Liver (tissue), 9 donors: ENCODE measurements around the gene HMG20A. TPM values are rescaled to one million over a fixed set of nuclear protein-coding genes. Genes with fewer than 3 reads are reported as not detected.

Source experiments
- DNase-seq: peaks from one replicate; pipeline ENCODE4 v3.0.0-alpha.2; 2017; ENCODE audit warnings: low spot score
- H3K27ac ChIP-seq, 2 donors: one replicate each; pipeline ENCODE4 v1.7.0; 2013; ENCODE audit warnings: inconsistent platforms in 2 of 2, low read length in 2 of 2, control low read depth in 1 of 2, low read depth in 1 of 2, mild to moderate bottlenecking in 1 of 2
- H3K27me3 ChIP-seq, 4 donors: one replicate each; pipeline versions ENCODE4 v1.6.1 to v1.7.0; 2013; ENCODE audit warnings: low read length in 3 of 4, inconsistent platforms in 1 of 4, mild to moderate bottlenecking in 1 of 4, moderate library complexity in 1 of 4; ENCODE audit not compliant: control insufficient read depth in 4 of 4, insufficient read depth in 4 of 4
- H3K36me3 ChIP-seq, 4 donors: one replicate each; pipeline versions ENCODE4 v1.6.1 to v1.7.0; 2013; ENCODE audit warnings: low read length in 3 of 4, mild to moderate bottlenecking in 3 of 4, low read depth in 1 of 4, moderate library complexity in 1 of 4; ENCODE audit not compliant: control insufficient read depth in 4 of 4, insufficient read depth in 3 of 4
- H3K4me1 ChIP-seq, 4 donors: one replicate each; pipeline versions ENCODE4 v1.6.1 to v1.7.0; 2013; ENCODE audit warnings: low read length in 3 of 4, mild to moderate bottlenecking in 3 of 4, moderate library complexity in 1 of 4; ENCODE audit not compliant: control insufficient read depth in 4 of 4, insufficient read depth in 4 of 4
- H3K4me3 ChIP-seq, 3 donors: one replicate each; pipeline versions ENCODE4 v1.6.1 to v1.7.0; 2013; ENCODE audit warnings: low read length in 3 of 3, control low read depth in 1 of 3, low read depth in 1 of 3, mild to moderate bottlenecking in 1 of 3
- H3K9ac ChIP-seq, 2 donors: one replicate each; pipeline ENCODE4 v1.7.0; 2013; ENCODE audit warnings: low read length in 2 of 2, mild to moderate bottlenecking in 2 of 2, moderate library complexity in 2 of 2, control low read depth in 1 of 2, low read depth in 1 of 2
- H3K9me3 ChIP-seq, 4 donors: one replicate each; pipeline versions ENCODE4 v1.6.1 to v1.7.0; 2013; ENCODE audit warnings: low read length in 3 of 4; ENCODE audit not compliant: control insufficient read depth in 4 of 4
- ATF3 ChIP-seq: IDR thresholded peaks from 2 replicates; pipeline ENCODE4 v1.6.1; 2016; ENCODE audit warnings: antibody characterized with exemption
- CTCF ChIP-seq: fragments of 150-350 bp; IDR thresholded peaks from 2 replicates; pipeline ENCODE4 v1.5.1; 2017; ENCODE audit warnings: improper control_type of control experiment, low read depth, low read length; ENCODE audit not compliant: missing input control
- EGR1 ChIP-seq, 2 donors: IDR thresholded peaks; 2 replicates each; pipeline ENCODE4 v1.6.1; 2016 to 2018; ENCODE audit warnings: antibody characterized with exemption in 2 of 2, low read depth in 2 of 2
- FOXA1 ChIP-seq: IDR thresholded peaks from 2 replicates; pipeline ENCODE4 v1.6.1; 2016; ENCODE audit warnings: antibody characterized with exemption
- FOXA2 ChIP-seq: IDR thresholded peaks from 2 replicates; pipeline ENCODE4 v1.6.1; 2016; ENCODE audit warnings: antibody characterized with exemption
- GABPA ChIP-seq, 2 donors: IDR thresholded peaks in 1 of 2; conservative IDR thresholded peaks in 1 of 2; 2 replicates each; pipeline ENCODE4 v1.6.1; 2016; ENCODE audit warnings: antibody characterized with exemption in 2 of 2, mild to moderate bottlenecking in 1 of 2, moderate library complexity in 1 of 2
- HNF4A ChIP-seq, 2 donors: conservative IDR thresholded peaks; 2 replicates each; pipeline ENCODE4 v1.6.1; 2016; ENCODE audit warnings: antibody characterized with exemption in 2 of 2, mild to moderate bottlenecking in 2 of 2
- HNF4G ChIP-seq: IDR thresholded peaks from 2 replicates; pipeline ENCODE4 v1.6.1; 2016; ENCODE audit warnings: antibody characterized with exemption
- JUND ChIP-seq, 2 donors: IDR thresholded peaks; 2 replicates each; pipeline ENCODE4 v1.6.1; 2016; ENCODE audit warnings: antibody characterized with exemption in 2 of 2
- MAX ChIP-seq: IDR thresholded peaks from 2 replicates; pipeline ENCODE4 v1.6.1; 2016; ENCODE audit warnings: antibody characterized with exemption
- NR2F2 ChIP-seq: IDR thresholded peaks from 2 replicates; pipeline ENCODE4 v1.6.1; 2016; ENCODE audit warnings: antibody characterized with exemption
- RAD21 ChIP-seq, 2 donors: IDR thresholded peaks; 2 replicates each; pipeline ENCODE4 v1.6.1; 2016; ENCODE audit warnings: antibody characterized with exemption in 2 of 2, mild to moderate bottlenecking in 2 of 2
- REST ChIP-seq: IDR thresholded peaks from 2 replicates; pipeline ENCODE4 v1.6.1; 2016; ENCODE audit warnings: antibody characterized with exemption, mild to moderate bottlenecking
- RXRA ChIP-seq, 2 donors: IDR thresholded peaks; 2 replicates each; pipeline ENCODE4 v1.6.1; 2017 to 2018; ENCODE audit warnings: antibody characterized with exemption in 2 of 2, mild to moderate bottlenecking in 1 of 2
- SP1 ChIP-seq: IDR thresholded peaks from 2 replicates; pipeline ENCODE4 v1.6.1; 2018; ENCODE audit warnings: antibody characterized with exemption, mild to moderate bottlenecking
- TAF1 ChIP-seq: conservative IDR thresholded peaks from 2 replicates; pipeline ENCODE4 v1.6.1; 2016; ENCODE audit warnings: antibody characterized with exemption, mild to moderate bottlenecking
- YY1 ChIP-seq: IDR thresholded peaks from 2 replicates; pipeline ENCODE4 v1.6.1; 2016; ENCODE audit warnings: antibody characterized with exemption, mild to moderate bottlenecking
- ZBTB33 ChIP-seq: IDR thresholded peaks from 2 replicates; pipeline ENCODE4 v1.6.1; 2016; ENCODE audit warnings: antibody characterized with exemption
- WGBS: extraction: QIAGEN DNeasy Blood & Tissue Kit; methylation state at CpG from one replicate; pipeline ENCODE4 v1.1.7; 2013; 5-methylcytosine and 5-hydroxymethylcytosine counted together
- polyA plus RNA-seq, 2 donors: library from polyadenylated mRNA; stranded (reverse) in 1 of 2; unstranded in 1 of 2; fragments of 200-250 nt in 1 of 2; fragments of >200 nt in 1 of 2; fragmentation: Nextera tagmentation in 1 of 2; extraction: Ambion mirVana in 1 of 2; gene quantifications; one replicate each; pipeline versions ENCODE4 v1.2.1 to v1.2.3, GENCODE V29; 2013 to 2015
- total RNA-seq, 2 donors: library from RNA; depleted of rRNA; stranded (reverse); fragments of >200 nt; gene quantifications; one replicate each; pipeline ENCODE4 v1.2.3, GENCODE V29; 2014
- donor health status: healthy.
- donor health status: healthy.
- donor health status: healthy.
- donor health status: healthy.
- donor health status: healthy.

Gene HMG20A
- total and polyA plus RNA-seq, 4 donors, result 7.7 to 19.4 (median 13.3) TPM

DNA sequence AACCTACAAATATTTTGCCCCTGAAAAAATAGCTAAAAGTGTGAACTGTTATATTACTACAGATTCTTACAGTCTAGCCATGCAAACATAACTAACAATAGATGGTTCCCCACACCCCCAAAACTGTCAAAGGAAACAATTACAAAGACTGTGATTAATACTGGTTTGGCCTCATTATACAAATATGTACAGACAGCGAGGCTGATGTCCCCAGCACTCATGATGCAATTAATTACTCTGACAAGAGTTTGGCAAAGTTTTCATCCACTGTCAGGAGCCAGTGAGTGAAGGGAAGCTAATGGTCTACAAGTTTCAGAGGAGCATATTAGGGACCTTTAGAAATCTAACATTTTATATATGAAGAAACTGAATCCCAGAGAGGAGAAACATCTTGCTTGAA is 61.0 kb downstream of the HMG20A start:
- WGBS, result 48% methylated on average over 1 of the region's 1 CpG
- Histone ChIP-seq H3K4me1 (no peaks in the 10 kb centered on the region), H3K36me3 (peaks cover 6 to 53% (median 41%) of the 10 kb centered on the region in 4 donors), H3K4me3 (no peak overlapping the region), H3K27ac (no peak overlapping the region), H3K9me3 (no peaks in the 10 kb centered on the region), H3K9ac (no peak overlapping the region), H3K27me3 (no peaks in the 10 kb centered on the region)
- no peak for DNase-seq
- no peak for TF ChIP-seq YY1
- TF ChIP-seq NR2F2, result no peak
- no peak for TF ChIP-seq RAD21 (IDR thresholded peaks at IDR 0.05)

DNA sequence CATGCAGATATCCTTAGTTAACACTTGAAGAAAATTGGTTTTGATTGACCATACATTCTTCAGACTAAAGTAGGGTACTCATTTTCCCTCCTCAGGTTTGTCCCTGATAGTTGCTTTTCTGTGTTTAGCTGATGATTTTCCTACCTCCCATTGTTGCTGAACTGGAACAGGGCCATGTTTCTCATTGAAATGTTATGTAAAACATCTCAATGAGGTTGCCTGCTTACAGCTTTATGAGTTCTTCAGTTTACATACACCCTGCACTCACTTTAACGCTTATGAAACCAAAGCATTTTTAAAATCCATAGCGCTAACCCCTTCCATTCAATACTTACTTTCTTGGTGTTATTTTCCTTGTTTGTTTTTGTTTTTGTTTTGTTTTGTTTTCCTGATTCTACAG is 61.9 kb downstream of the HMG20A start:
- no peak for TF ChIP-seq RXRA (IDR thresholded peaks at IDR 0.05)
- no peak for TF ChIP-seq EGR1 (IDR thresholded peaks at IDR 0.05; ENCODE audit: low read depth in 2 of 2)
- H3K36me3 ChIP-seq, result peaks cover 6 to 51% (median 39%) of the 10 kb centered on the region in 4 donors
- H3K4me1 ChIP-seq, result no peaks in the 10 kb centered on the region

GRCh38 chr15:77483425-77484140 is 62.9 kb downstream of the HMG20A start:
- Histone ChIP-seq H3K27me3 (no peaks in the 10 kb centered on the region), H3K9me3 (no peaks in the 10 kb centered on the region), H3K9ac (no peak overlapping the region), H3K4me3 (no peak overlapping the region), H3K36me3 (peaks cover 4 to 41% (median 32%) of the 10 kb centered on the region in 4 donors), H3K27ac (no peak overlapping the region), H3K4me1 (no peaks in the 10 kb centered on the region)
- WGBS, result 71% methylated on average over 1 of the region's 1 CpG
- no peak for DNase-seq
- TF ChIP-seq EGR1 (IDR thresholded peaks at IDR 0.05; ENCODE audit: low read depth in 2 of 2) (no peak), HNF4A (conservative IDR thresholded peaks at IDR 0.05) (no peak), NR2F2 (no peak), GABPA (IDR thresholded peaks at IDR 0.05 in 1 of 2, conservative IDR thresholded peaks at IDR 0.05 in 1 of 2) (no peak), REST (no peak), CTCF (no peak), RXRA (IDR thresholded peaks at IDR 0.05) (no peak), TAF1 (no peak), ATF3 (no peak), YY1 (no peak), FOXA1 (no peak), RAD21 (IDR thresholded peaks at IDR 0.05) (no peak), FOXA2 (no peak), MAX (no peak), HNF4G (no peak), ZBTB33 (no peak), JUND (IDR thresholded peaks at IDR 0.05) (no peak), SP1 (no peak)

More for the DNA sequence above, 61.9 kb downstream of the HMG20A start:
- Histone ChIP-seq H3K9me3 (no peaks in the 10 kb centered on the region), H3K27me3 (no peaks in the 10 kb centered on the region), H3K9ac (no peak overlapping the region), H3K27ac (no peak overlapping the region), H3K4me3 (no peak overlapping the region)
- 91% methylated on average over 2 of the region's 2 CpGs for WGBS
- DNase-seq, result no peak
